GM18498 (cell line): ENCODE data around the gene CCDC60.
"Not testable (repeated sequence)": the region's sequence is repeated elsewhere in the genome, so short reads cannot be mapped to it uniquely, and the experiment has no call there.

Experiments
- ATAC-seq: cut with Tn5 transposase; IDR thresholded peaks from one replicate; pipeline ENCODE4 v1.9.1; 2021; ENCODE audit warnings: mild to moderate bottlenecking, moderate library complexity; ENCODE audit not compliant: unreplicated experiment

CCDC60 gene

DNA sequence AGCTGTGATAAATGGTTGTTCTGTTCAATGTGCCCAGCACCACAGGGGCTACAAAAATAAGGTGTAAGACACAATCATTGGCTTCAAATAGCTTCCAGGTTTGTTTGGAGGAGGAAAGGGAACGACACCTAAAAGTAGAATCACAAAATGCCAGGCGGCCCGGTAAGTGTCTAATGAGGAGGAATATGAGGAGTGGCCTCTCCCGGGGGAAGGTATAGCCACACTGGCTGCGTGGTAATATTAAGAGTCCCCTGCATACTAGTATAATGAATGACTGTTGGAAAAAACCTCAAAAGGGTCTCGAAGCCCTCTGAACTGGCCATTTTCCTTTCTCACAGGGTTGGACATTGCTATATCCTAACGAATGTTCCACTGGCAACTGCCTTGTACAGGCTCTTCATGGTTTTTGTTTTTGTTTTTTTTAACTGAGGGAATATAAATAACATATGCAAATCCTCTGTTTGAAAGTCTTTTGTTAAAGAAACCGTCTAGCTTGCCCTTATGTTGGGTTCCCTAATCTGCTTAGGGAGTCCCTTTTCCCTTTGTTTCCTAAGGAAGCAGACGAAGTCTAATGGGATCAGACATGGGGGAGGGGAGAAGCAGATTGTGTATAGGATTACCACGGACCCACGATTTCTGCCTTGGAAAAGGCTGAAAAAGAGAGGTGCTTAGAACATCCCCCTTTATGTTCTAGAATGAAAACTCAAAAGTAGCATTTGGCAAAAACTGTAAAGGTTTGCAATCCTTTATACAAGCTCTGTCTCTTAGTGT is 4.2 kb downstream of the CCDC60 start:
- no peak for ATAC-seq

DNA sequence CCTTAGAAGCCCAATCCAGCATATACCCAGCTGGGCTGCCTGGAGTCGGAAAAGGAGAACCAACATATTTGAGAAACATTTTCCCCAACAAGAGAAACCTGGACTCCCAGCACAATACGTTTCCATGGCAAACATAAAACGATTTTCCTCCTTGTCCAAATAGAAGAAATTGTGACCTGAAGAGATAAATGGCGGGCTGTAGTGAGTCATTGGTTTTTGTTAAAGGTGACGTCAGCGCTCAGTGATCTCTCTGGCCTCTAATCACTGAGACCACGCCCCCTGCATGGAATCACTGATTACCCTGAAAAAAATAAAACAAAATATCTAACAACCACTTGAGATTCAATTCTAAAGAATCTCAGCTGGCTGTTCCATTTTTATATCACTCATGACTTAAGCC is 6.0 kb downstream of the CCDC60 start:
- ATAC-seq = no peak

DNA sequence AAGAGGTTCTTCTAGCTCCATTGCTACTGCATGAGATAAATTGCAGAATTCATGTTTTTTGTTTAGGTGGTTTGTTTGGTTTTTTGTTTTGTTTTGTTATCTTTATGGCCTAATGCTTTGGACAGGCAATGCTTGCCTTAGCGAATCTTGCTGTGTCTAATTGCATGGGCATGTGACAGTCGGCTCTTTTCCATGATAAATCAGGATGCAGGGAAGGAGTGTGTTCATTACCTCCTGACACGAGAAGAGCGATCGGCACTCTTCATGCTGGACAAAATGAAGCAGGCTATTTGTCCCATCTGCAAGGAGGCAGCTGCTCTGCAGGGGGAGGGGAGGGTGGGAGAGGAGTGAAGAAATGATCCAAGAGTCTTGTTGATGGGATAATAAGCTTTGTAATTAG is 6.5 kb downstream of the CCDC60 start:
- no peak for ATAC-seq

- no peak for ATAC-seq
These were observed 7.5 kb downstream of the CCDC60 start for GRCh38 chr12:119341988-119342387.

DNA sequence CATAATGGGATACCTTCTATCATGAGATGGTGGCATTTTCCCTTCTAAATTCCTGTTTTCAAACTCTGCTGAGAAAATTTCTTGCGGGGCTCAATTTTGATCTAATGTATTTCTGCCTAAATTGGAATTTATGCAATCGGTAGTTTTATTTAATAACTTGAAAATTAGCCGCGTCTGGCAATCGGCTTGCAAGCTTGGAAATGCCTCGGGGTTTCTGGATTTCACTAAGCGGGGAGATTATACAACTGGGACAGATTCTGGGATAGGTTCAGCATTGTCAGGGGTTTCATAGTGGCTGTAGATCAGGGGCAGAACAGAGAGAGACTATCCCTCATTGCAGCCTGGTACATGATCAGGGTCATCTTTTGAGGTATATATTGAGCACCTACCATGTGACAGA is 8.6 kb downstream of the CCDC60 start:
- no peak for ATAC-seq

- ATAC-seq = no peak
These were observed 19.6 kb downstream of the CCDC60 start for GRCh38 chr12:119354172-119354571.

GRCh38 chr12:119360366-119360765 is 25.8 kb downstream of the CCDC60 start:
- not testable (repeated sequence) for ATAC-seq

- ATAC-seq = no peak
These were observed 28.5 kb downstream of the CCDC60 start for GRCh38 chr12:119363037-119363436.

- no peak for ATAC-seq
These were observed 29.0 kb downstream of the CCDC60 start for GRCh38 chr12:119363490-119363889.

- no peak for ATAC-seq
These were observed 30.9 kb downstream of the CCDC60 start for GRCh38 chr12:119365451-119365850.

GRCh38 chr12:119366007-119366406 is 31.5 kb downstream of the CCDC60 start:
- ATAC-seq = no peak

GRCh38 chr12:119369161-119369560 is 34.6 kb downstream of the CCDC60 start:
- no peak for ATAC-seq

DNA sequence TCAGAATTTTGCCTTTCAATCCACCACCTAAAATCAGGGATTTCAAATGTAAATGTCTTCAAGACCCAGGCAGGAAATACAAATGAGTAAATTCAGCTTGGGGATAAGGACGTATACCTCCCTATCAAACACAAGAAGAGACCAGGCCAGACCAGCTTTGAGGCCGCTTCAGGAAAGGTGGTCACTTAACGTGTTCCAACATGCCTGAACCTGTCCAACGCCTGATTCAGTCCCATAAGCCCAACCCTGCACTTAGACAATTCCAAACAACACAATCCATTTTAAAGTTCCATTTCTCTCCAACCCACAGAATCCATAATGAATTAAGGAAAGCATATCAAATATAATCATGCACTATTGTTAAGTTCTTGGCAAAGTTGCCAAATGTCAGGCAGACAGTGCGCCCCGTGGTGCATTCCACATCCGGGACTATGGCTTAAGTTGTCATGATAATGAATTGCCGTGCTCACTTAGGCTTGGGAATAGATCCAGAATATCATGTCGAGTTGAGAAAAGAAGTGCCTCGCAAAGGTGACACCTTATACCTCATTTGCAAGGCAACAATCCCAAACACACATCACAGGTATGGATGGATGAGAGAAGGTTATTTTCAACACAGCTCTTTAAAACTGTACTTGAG is 35.5 kb downstream of the CCDC60 start:
- ATAC-seq = no peak

GRCh38 chr12:119372540-119372939 is 38.0 kb downstream of the CCDC60 start:
- no peak for ATAC-seq

GRCh38 chr12:119373001-119373400 is 38.5 kb downstream of the CCDC60 start:
- ATAC-seq = no peak

DNA sequence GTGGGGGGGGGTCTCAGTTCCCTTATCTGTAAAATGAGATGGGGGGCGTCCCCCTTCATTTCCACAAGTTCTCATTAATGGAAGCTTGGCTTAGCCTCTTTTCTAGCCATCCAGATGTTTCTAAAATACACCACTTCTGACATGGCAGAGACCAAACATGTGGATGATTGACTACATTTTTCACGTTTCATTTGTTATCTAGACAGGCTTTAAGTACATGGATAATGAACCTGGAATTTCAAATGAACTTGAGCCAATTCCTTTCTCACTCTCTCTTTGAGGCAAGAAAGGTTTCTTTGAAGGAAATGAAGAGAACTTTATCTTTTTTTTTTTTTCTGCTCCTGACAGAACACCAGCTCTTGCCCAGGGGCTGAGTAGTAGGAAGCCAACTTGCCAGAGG is 39.1 kb downstream of the CCDC60 start:
- no peak for ATAC-seq

GRCh38 chr12:119374635-119375034 is 40.1 kb downstream of the CCDC60 start:
- ATAC-seq = no peak

DNA sequence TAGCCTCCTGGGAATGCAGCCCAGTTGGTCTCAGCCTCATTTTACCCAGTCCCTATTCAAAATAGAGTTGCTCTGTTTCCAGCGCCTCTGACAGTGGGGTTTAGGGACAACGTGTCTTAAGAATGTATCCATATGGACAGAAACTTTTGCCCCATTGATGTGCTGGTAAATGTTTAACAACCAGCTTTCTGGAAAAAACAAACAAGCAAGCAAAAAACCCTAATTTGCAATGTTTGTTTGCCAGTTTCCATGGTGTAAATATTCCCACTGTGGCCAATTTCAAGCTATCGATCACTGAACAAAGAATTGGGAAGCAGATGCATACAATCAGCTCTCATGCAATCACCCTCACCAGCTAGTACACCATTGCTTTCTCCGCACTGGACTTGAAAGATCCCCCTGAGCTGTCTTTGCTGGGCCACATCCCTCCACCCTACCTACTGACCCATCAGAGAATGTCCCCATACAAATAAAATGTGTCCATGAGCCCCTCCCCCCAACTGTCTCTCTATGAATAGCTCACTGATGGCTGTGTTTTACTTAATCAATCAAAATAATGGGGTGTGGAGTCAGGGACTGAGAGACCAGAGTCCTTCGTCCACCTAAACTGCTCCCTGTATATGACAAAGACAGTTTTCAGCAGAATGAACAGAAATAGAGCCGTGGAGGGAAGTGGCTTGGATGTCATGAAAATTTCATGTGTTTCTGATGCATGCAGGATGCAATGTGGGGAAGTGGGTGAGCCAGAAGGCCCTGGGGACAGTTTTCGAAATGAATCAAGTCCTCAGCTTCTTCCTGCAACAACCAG is 40.8 kb downstream of the CCDC60 start:
- ATAC-seq = no peak

GRCh38 chr12:119375883-119376190 is 41.3 kb downstream of the CCDC60 start:
- no peak for ATAC-seq

- ATAC-seq = no peak
These were observed 44.4 kb downstream of the CCDC60 start for GRCh38 chr12:119378903-119379302.

DNA sequence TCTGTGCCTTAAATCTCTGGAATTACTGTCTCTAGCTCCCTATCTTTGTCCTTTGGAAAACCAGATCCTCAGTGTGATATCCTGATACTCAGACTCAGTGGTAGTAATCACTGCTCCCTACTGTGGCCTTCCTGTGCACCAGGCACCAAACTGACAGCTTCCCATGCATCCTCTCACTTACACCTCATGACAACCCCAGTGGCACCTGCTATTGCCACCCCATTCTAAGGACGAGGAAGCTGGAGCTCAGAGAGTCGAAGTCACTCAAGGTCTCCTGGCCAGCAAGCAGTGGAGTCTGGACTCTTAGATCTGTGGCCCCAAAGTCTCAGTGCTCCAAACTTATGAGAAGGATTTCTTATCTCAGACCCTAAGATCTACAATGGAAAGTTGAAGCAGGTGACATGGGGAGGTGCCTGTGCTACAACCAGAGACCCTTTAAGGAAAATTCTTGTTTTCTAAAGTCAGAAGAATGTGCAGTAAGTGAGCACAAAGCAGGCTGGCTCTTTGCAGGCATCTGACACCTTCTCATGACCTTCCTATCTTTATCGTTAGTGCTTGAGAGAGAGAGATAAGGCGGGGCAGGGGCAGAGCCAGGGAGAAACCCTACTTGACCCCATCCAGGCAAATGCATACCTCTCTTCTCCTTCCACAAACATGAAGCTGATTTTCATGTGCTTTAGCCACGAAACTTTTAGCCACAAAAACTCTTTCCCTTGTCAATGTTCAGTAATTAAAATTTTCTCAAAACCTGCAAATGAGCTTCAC is 47.1 kb downstream of the CCDC60 start:
- no peak for ATAC-seq
